ENCODE data around the gene EXOSC7. TPM values are rescaled to one million over a fixed set of nuclear protein-coding genes. Genes with fewer than 3 reads are reported as not detected.

The EXOSC7 gene
- total and polyA plus RNA-seq, 10 of the 15 experiments (the other 5 are each of a cell fraction or from before 2014, with no cell fraction given) = 58.0 to 193 (median 82.9) TPM

- 100% methylated on average over 2 of the region's 2 CpGs for WGBS (ENCODE audit: insufficient coverage, insufficient replicate concordance, low lambda C conversion rate, missing lambda C conversion rate)
- Histone ChIP-seq H4K20me1 (ENCODE audit: control insufficient read depth, insufficient read depth) (no peaks in the 10 kb centered on the region), H2AFZ (ENCODE audit: control insufficient read depth, low read depth, low read length) (no peak overlapping the region), H3K79me2 (ENCODE audit: control insufficient read depth, insufficient read depth, low read length) (peaks cover 25% of the 10 kb centered on the region), H3K4me1 (ENCODE audit: control insufficient read depth, insufficient read depth, low read length) (peaks cover 5% of the 10 kb centered on the region; the same call in 1 of the 2 replicates), H3K9ac (ENCODE audit: control insufficient read depth, insufficient read depth, low read length) (no peak overlapping the region), H3K27ac (ENCODE audit: control insufficient read depth, insufficient read depth) (no peak overlapping the region), H3K4me3 (no peak overlapping the region), H3K36me3 (ENCODE audit: control insufficient read depth in 2 of 2, insufficient read depth in 2 of 2, low read length in 1 of 2) (peaks cover 14 to 21% of the 10 kb centered on the region in 2 experiments; a peak in 3 of 4 replicates), H3K9me3 (replicated peaks; ENCODE audit: control insufficient read depth, insufficient read depth, low read length) (no peaks in the 10 kb centered on the region), H3K27me3 (replicated peaks in 1 of 2; ENCODE audit: control insufficient read depth in 2 of 2, insufficient read depth in 2 of 2, low read length in 1 of 2) (no peaks in the 10 kb centered on the region), H3K4me2 (ENCODE audit: control insufficient read depth, insufficient read depth) (no peak overlapping the region)
- intact Hi-C loops (cut with micrococcal nuclease; ENCODE audit: unreplicated experiment) = no loop called here
- DNase-seq (ENCODE audit: low read depth, low spot score) = no peak
- ChIA-PET POLR2A (interaction anchor here (0.7 to 0.9 kb wide), 2 partner anchors 8 to 12 kb away, joined by 3 to 4 read pairs; partner anchors contain the start of genes EXOSC7 and ZDHHC3), RAD21 (ENCODE audit: unreplicated experiment) (interaction anchor here (1.8 kb wide), 1 partner anchor 73 kb away, joined by 6 read pairs; no protein-coding TSS in a partner anchor), CTCF (interaction anchor here (0.7 to 3.3 kb wide), 10 partner anchors 9 to 176 kb away, joined by 3 to 22 read pairs (median 5); no protein-coding TSS in a partner anchor), SMC1A (ENCODE audit: uncharacterized antibody, unreplicated experiment) (interaction anchor here (0.7 to 8.7 kb wide), 6 partner anchors 7 to 222 kb away, joined by 3 to 97 read pairs (median 4); partner anchors contain the start of genes EXOSC7 and ZDHHC3)
- FAIRE-seq = no peak
- TF ChIP-seq YY1 (IDR thresholded peaks at IDR 0.05; ENCODE audit: low read depth, low read length) (no peak), RAD21 (IDR thresholded peaks at IDR 0.05; ENCODE audit: insufficient read depth, low read depth, low read length) (peak; percentile 14; the same call in 1 of the 2 replicates), CTCF (IDR thresholded peaks at IDR 0.05 in 2 of 3, conservative IDR thresholded peaks at IDR 0.05 in 1 of 3; ENCODE audit: control insufficient read depth in 2 of 3, extremely low read depth in 1 of 3, insufficient read depth in 1 of 3, low read depth in 3 of 3, low read length in 3 of 3) (peak; percentile 27 to 60 (median 53); a peak in 5 of 6 replicates)
- in situ Hi-C loops (cut with MboI) = no loop called here
- peak; percentile 64 for ATAC-seq
- no TSS peak for BruUV-seq (replicated peaks)
Observed at GRCh38 chr3:44988073-44988472, 12.0 kb downstream of the EXOSC7 start.

GRCh38 chr3:44989141-44989540 lies 13.1 kb downstream of the EXOSC7 start:
- Histone ChIP-seq H3K79me2 (ENCODE audit: control insufficient read depth, insufficient read depth, low read length) (peaks cover 14% of the 10 kb centered on the region), H3K27me3 (replicated peaks in 1 of 2; ENCODE audit: control insufficient read depth in 2 of 2, insufficient read depth in 2 of 2, low read length in 1 of 2) (no peaks in the 10 kb centered on the region), H3K9me3 (replicated peaks; ENCODE audit: control insufficient read depth, insufficient read depth, low read length) (no peaks in the 10 kb centered on the region), H3K36me3 (ENCODE audit: control insufficient read depth in 2 of 2, insufficient read depth in 2 of 2, low read length in 1 of 2) (peaks cover 14 to 22% of the 10 kb centered on the region in 2 experiments; a peak in 3 of 4 replicates), H4K20me1 (ENCODE audit: control insufficient read depth, insufficient read depth) (no peaks in the 10 kb centered on the region), H3K4me3 (no peak overlapping the region), H3K4me2 (ENCODE audit: control insufficient read depth, insufficient read depth) (no peak overlapping the region), H3K9ac (ENCODE audit: control insufficient read depth, insufficient read depth, low read length) (no peak overlapping the region), H2AFZ (ENCODE audit: control insufficient read depth, low read depth, low read length) (no peak overlapping the region), H3K27ac (ENCODE audit: control insufficient read depth, insufficient read depth) (no peak overlapping the region), H3K4me1 (ENCODE audit: control insufficient read depth, insufficient read depth, low read length) (peaks cover under 1% of the 10 kb centered on the region; the same call in 1 of the 2 replicates)
- ChIA-PET SMC1A (ENCODE audit: uncharacterized antibody, unreplicated experiment) (interaction anchor here (1.1 to 4.3 kb wide), 2 partner anchors 12 to 22 kb away, joined by 3 to 23 read pairs; partner anchors contain the start of genes EXOSC7 and ZDHHC3), RAD21 (ENCODE audit: unreplicated experiment) (no interaction called here), CTCF (interaction anchor here (0.8 to 3.3 kb wide), 3 partner anchors 8 to 14 kb away, joined by 4 to 22 read pairs (median 4); no protein-coding TSS in a partner anchor), POLR2A (interaction anchor here (0.5 kb wide), 1 partner anchor 511 kb away, joined by 3 read pairs; no protein-coding TSS in a partner anchor)
- 97% methylated on average over 8 of the region's 8 CpGs for WGBS (ENCODE audit: insufficient coverage, insufficient replicate concordance, low lambda C conversion rate, missing lambda C conversion rate)
- DNase-seq (ENCODE audit: low read depth, low spot score) (no peak), FAIRE-seq (no peak), ATAC-seq (no peak)
- in situ Hi-C loops (cut with MboI) (no loop called here), intact Hi-C loops (cut with micrococcal nuclease; ENCODE audit: unreplicated experiment) (no loop called here)
- BruUV-seq (replicated peaks) = no TSS peak
- TF ChIP-seq MEF2A (IDR thresholded peaks at IDR 0.05; ENCODE audit: insufficient read depth, low read depth, low read length) (no peak), ZNF217 (IDR thresholded peaks at IDR 0.05) (no peak), MYB (IDR thresholded peaks at IDR 0.05; ENCODE audit: borderline replicate concordance, low read depth, low read length) (no peak), HDAC2 (IDR thresholded peaks at IDR 0.05) (no peak), KLF5 (IDR thresholded peaks at IDR 0.05; ENCODE audit: partially characterized antibody) (no peak), CBX5 (IDR thresholded peaks at IDR 0.05; ENCODE audit: low read depth) (no peak), E2F4 (IDR thresholded peaks at IDR 0.05; ENCODE audit: low read depth, low read length) (no peak), SUZ12 (IDR thresholded peaks at IDR 0.05; ENCODE audit: unreplicated experiment) (no peak)

All from GM12878 (cell line).